H9 (cell line): ENCODE results near the gene SYNE3. TPM values are rescaled to one million over a fixed set of nuclear protein-coding genes. Genes with fewer than 3 reads are reported as not detected.

Experiments
- DNase-seq: peaks from one replicate; pipeline ENCODE4 v3.0.0-alpha.2; 2017
- H2AFZ ChIP-seq: one replicate; pipeline ENCODE4 v1.6.1; 2013; ENCODE audit warnings: mild to moderate bottlenecking, low read length, control low read depth, moderate library complexity
- H2AK5ac ChIP-seq: 2 replicates; pipeline ENCODE4 v1.6.1; 2013; ENCODE audit warnings: low read length, control low read depth, mixed read lengths; ENCODE audit not compliant: insufficient read length
- H2BK120ac ChIP-seq: one replicate; pipeline ENCODE4 v1.6.1; 2013; ENCODE audit warnings: low read depth, mild to moderate bottlenecking, low read length, control low read depth, inconsistent platforms; ENCODE audit not compliant: poor library complexity, severe bottlenecking
- H2BK12ac ChIP-seq: 2 replicates; pipeline ENCODE4 v1.6.1; 2013; ENCODE audit warnings: low read length, control low read depth, mixed read lengths, low read depth; ENCODE audit not compliant: insufficient read length
- H2BK15ac ChIP-seq: 2 replicates; pipeline ENCODE4 v1.6.1; 2013; ENCODE audit warnings: low read depth, low read length, control low read depth
- H2BK20ac ChIP-seq: one replicate; pipeline ENCODE4 v1.6.1; 2013; ENCODE audit warnings: low read depth, mild to moderate bottlenecking, low read length, control low read depth, inconsistent platforms; ENCODE audit not compliant: poor library complexity, severe bottlenecking
- H2BK5ac ChIP-seq: 2 replicates; pipeline ENCODE4 v1.6.1; 2013; ENCODE audit warnings: low read length, control low read depth, mixed read lengths; ENCODE audit not compliant: insufficient read length
- H3K14ac ChIP-seq: 2 replicates; pipeline ENCODE4 v1.6.1; 2013; ENCODE audit warnings: low read length, control low read depth; ENCODE audit not compliant: insufficient read depth
- H3K18ac ChIP-seq: 2 replicates; pipeline ENCODE4 v1.6.1; 2013; ENCODE audit warnings: low read depth, mild to moderate bottlenecking, mixed read lengths, low read length, control low read depth; ENCODE audit not compliant: insufficient read length
- H3K23ac ChIP-seq: 2 replicates; pipeline ENCODE4 v1.6.1; 2013; ENCODE audit warnings: low read length, control low read depth, mixed read lengths, low read depth; ENCODE audit not compliant: insufficient read length
- H3K23me2 ChIP-seq: 2 replicates; pipeline ENCODE4 v1.6.1; 2013; ENCODE audit warnings: low read depth, mild to moderate bottlenecking, mixed read lengths, low read length, control low read depth; ENCODE audit not compliant: insufficient read length, poor library complexity, severe bottlenecking
- H3K27ac ChIP-seq: 2 replicates; pipeline ENCODE4 v1.5.1; 2013; ENCODE audit warnings: low read length, control low read depth, mixed read lengths, low read depth; ENCODE audit not compliant: insufficient read length
- H3K27me3 ChIP-seq: 2 replicates; pipeline ENCODE4 v1.6.1; 2013; ENCODE audit warnings: low read length, control low read depth, inconsistent platforms; ENCODE audit not compliant: insufficient read depth
- H3K4ac ChIP-seq: 2 replicates; pipeline ENCODE4 v1.6.1; 2013; ENCODE audit warnings: low read depth, mild to moderate bottlenecking, control low read depth, inconsistent platforms, low read length, moderate library complexity
- H3K4me1 ChIP-seq: 2 replicates; pipeline ENCODE4 v1.6.1; 2013; ENCODE audit warnings: low read length, control low read depth, inconsistent platforms; ENCODE audit not compliant: insufficient read depth
- H3K4me2 ChIP-seq: 2 replicates; pipeline ENCODE4 v1.6.1; 2013; ENCODE audit warnings: low read length, control low read depth, mixed read lengths; ENCODE audit not compliant: insufficient read length, insufficient read depth
- H3K56ac ChIP-seq: 2 replicates; pipeline ENCODE4 v1.6.1; 2013; ENCODE audit warnings: low read depth, mild to moderate bottlenecking, mixed read lengths, low read length, control low read depth; ENCODE audit not compliant: insufficient read length
- H3K79me1 ChIP-seq: 2 replicates; pipeline ENCODE4 v1.6.1; 2013; ENCODE audit warnings: low read depth, mild to moderate bottlenecking, moderate library complexity, low read length, control low read depth, inconsistent platforms; ENCODE audit not compliant: insufficient read depth, poor library complexity, severe bottlenecking
- H3K79me2 ChIP-seq: 2 replicates; pipeline ENCODE4 v1.6.1; 2013; ENCODE audit warnings: low read length, control low read depth, inconsistent platforms; ENCODE audit not compliant: insufficient read depth
- H3K9ac ChIP-seq: 2 replicates; pipeline ENCODE4 v1.6.1; 2013; ENCODE audit warnings: low read length, control low read depth, mixed read lengths; ENCODE audit not compliant: insufficient read length; ENCODE audit errors: extremely low read depth
- H3K9me3 ChIP-seq: one replicate; pipeline ENCODE4 v1.6.1; 2013; ENCODE audit warnings: low read depth, low read length, inconsistent platforms; ENCODE audit not compliant: control insufficient read depth
- H3T11ph ChIP-seq: one replicate; pipeline ENCODE4 v1.6.1; 2013; ENCODE audit warnings: mild to moderate bottlenecking, low read length, control low read depth, inconsistent platforms
- H4K20me1 ChIP-seq: one replicate; pipeline ENCODE4 v1.6.1; 2013; ENCODE audit not compliant: control insufficient read depth, insufficient read length, insufficient read depth
- H4K5ac ChIP-seq: 2 replicates; pipeline ENCODE4 v1.6.1; 2013; ENCODE audit warnings: low read depth, mild to moderate bottlenecking, mixed read lengths, low read length, control low read depth; ENCODE audit not compliant: insufficient read length
- H4K8ac ChIP-seq: replicated peaks from 2 replicates; pipeline ENCODE4 v1.6.1; 2013; ENCODE audit warnings: low read length, control low read depth, mixed read lengths, low read depth; ENCODE audit not compliant: insufficient read length
- H4K91ac ChIP-seq: 2 replicates; pipeline ENCODE4 v1.6.1; 2013; ENCODE audit warnings: low read depth, mild to moderate bottlenecking, moderate library complexity, mixed read lengths, low read length, control low read depth; ENCODE audit not compliant: insufficient read length
- H3K27ac Mint-ChIP-seq, 3 experiments: 2 replicates in 2 of 3; 3 replicates in 1 of 3; pipeline ENCODE4 v1.8.0; 2020 to 2021; ENCODE audit warnings: mixed read lengths in 3 of 3, mild to moderate bottlenecking in 1 of 3, moderate library complexity in 1 of 3
- H3K27me3 Mint-ChIP-seq: 2 replicates; pipeline ENCODE4 v1.8.0; 2021; ENCODE audit warnings: low read depth, mild to moderate bottlenecking, moderate library complexity, mixed read lengths
- H3K36me3 Mint-ChIP-seq, 3 experiments: 2 replicates in 2 of 3; 3 replicates in 1 of 3; pipeline ENCODE4 v1.8.0; 2020 to 2021; ENCODE audit warnings: low read depth in 3 of 3, mixed read lengths in 3 of 3; ENCODE audit not compliant: insufficient read depth in 1 of 3
- H3K4me1 Mint-ChIP-seq, 2 experiments: 2 replicates each; pipeline ENCODE4 v1.8.0; 2020; ENCODE audit warnings: mixed read lengths in 2 of 2
- H3K4me3 Mint-ChIP-seq, 2 experiments: 2 replicates in 1 of 2; 3 replicates in 1 of 2; pipeline ENCODE4 v1.8.0; 2020 to 2021; ENCODE audit warnings: mild to moderate bottlenecking in 2 of 2, mixed read lengths in 2 of 2, moderate library complexity in 1 of 2
- H3K9me3 Mint-ChIP-seq, 2 experiments: 2 replicates in 1 of 2; 3 replicates in 1 of 2; pipeline ENCODE4 v1.8.0; 2020; ENCODE audit warnings: mild to moderate bottlenecking in 2 of 2, mixed read lengths in 2 of 2, moderate library complexity in 1 of 2
- whole genome bisulfite sequencing: extraction: QIAGEN DNeasy Blood & Tissue Kit; methylation state at CpG from one replicate; pipeline ENCODE4 v1.1.7; 2013; ENCODE audit warnings: missing lambda C conversion rate, low lambda C conversion rate, mixed read lengths; ENCODE audit not compliant: insufficient read length; ENCODE audit errors: extremely low coverage; 5-methylcytosine and 5-hydroxymethylcytosine counted together
- total RNA-seq: library from RNA; stranded (reverse); gene quantifications from 2 replicates; pipeline ENCODE4 v1.2.1, GENCODE V29; 2021
- TF ChIP-seq, protein P1 (sequence below): fragments of 200-600 bp; sonication (generic); conservative IDR thresholded peaks from 3 replicates; pipeline ENCODE4 v1.8.0; 2021; ENCODE audit warnings: antibody characterized with exemption, mild to moderate bottlenecking

SYNE3 gene
- total RNA-seq, 1 experiment from 2014 or later: 0.11 TPM

DNA sequence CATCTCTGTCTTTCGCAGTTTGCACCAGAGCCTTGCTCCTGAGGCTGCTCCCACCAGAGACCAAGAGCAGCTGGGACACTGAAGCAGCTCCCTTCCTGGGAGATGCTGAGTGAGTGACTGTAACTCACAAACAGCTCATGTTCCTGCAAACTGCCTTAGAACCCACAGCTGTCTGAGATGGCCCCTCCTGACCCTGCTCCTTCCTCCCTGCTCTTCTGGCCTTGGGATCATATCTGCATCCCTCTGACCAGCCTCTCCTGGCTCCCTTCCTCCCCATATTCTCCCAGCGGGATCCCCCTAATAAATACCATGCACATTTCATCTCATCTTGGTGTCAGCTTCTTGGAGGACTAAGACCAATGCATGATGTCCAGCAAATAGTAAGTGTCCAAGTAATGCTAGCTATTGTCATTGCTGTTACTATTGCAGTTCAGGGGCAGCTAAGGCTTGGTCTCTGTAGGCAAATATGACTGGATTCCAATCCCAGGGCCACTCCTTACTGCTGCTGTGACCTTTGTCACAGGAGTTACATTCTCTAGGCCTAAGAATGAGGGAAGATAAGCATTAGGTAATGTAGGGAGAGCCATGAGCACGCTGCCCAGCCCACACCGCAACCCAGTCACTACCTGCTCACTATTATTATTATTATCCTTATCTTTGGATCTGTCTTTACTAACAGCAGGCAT lies 47.9 kb downstream of the SYNE3 start:
- no peaks in the 10 kb centered on the region for H3K36me3 Mint-ChIP-seq
- no peaks in the 10 kb centered on the region for H3K27me3 ChIP-seq

More for the DNA sequence above, 47.9 kb downstream of the SYNE3 start:
- Mint-ChIP-seq H3K4me3 (no peak overlapping the region), H3K27me3 (peaks cover 17% of the 10 kb centered on the region), H3K9me3 (no peaks in the 10 kb centered on the region), H3K4me1 (peaks cover 0 to 6% of the 10 kb centered on the region in 2 experiments; a peak in 1 of 4 replicates), H3K27ac (peak overlapping the region in 1 of 3 experiments; percentile 21; a peak in 3 of 7 replicates)
- Histone ChIP-seq H4K20me1 (no peaks in the 10 kb centered on the region), H3K56ac (no peak overlapping the region), H4K5ac (no peak overlapping the region), H2BK15ac (no peak overlapping the region), H2AFZ (no peak overlapping the region), H2BK12ac (no peak overlapping the region), H3K14ac (no peak overlapping the region), H3K79me2 (no peaks in the 10 kb centered on the region), H2BK5ac (no peak overlapping the region), H3K4ac (no peak overlapping the region), H3T11ph (no peak overlapping the region), H4K8ac (no peak overlapping the region), H3K23ac (no peak overlapping the region), H3K18ac (no peak overlapping the region), H3K79me1 (no peaks in the 10 kb centered on the region), H3K4me2 (no peak overlapping the region), H3K9ac (no peak overlapping the region), H2BK120ac (no peak overlapping the region), H2BK20ac (no peak overlapping the region), H3K9me3 (no peaks in the 10 kb centered on the region), H3K4me1 (no peaks in the 10 kb centered on the region), H2AK5ac (no peak overlapping the region), H4K91ac (no peak overlapping the region), H3K27ac (no peak overlapping the region), H3K23me2 (no peaks in the 10 kb centered on the region)
- no CpG with 5 or more reads among the region's 4 CpGs for WGBS
- no peak for DNase-seq
- TF ChIP-seq, protein P1, sequence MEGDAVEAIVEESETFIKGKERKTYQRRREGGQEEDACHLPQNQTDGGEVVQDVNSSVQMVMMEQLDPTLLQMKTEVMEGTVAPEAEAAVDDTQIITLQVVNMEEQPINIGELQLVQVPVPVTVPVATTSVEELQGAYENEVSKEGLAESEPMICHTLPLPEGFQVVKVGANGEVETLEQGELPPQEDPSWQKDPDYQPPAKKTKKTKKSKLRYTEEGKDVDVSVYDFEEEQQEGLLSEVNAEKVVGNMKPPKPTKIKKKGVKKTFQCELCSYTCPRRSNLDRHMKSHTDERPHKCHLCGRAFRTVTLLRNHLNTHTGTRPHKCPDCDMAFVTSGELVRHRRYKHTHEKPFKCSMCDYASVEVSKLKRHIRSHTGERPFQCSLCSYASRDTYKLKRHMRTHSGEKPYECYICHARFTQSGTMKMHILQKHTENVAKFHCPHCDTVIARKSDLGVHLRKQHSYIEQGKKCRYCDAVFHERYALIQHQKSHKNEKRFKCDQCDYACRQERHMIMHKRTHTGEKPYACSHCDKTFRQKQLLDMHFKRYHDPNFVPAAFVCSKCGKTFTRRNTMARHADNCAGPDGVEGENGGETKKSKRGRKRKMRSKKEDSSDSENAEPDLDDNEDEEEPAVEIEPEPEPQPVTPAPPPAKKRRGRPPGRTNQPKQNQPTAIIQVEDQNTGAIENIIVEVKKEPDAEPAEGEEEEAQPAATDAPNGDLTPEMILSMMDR: no peak
